ENCODE measurements around the gene ESPNL.

ESPNL gene

DNA sequence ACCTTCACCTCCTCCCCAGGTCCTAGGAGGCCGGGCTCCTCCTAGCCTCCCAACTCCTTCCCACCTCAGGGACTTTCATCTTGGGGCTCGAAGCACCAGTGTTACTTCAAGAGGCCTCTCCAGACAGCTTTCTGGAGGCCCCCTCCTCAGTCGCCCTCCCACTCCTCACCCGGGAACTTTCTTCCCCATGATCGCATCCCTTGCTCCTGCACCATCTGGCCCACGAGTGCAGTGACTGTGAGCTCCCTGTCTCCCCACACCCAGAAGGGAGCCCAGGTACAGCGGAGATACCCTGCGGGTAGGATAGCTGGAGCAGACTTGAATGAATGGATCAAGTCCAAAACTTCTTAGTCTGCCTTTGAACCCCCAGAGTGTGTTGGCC, 64.8 kb downstream of the ESPNL start:
- Histone ChIP-seq H3K27ac (ENCODE audit: low read depth, low read length) (no peak overlapping the region), H3K9me3 (ENCODE audit: control insufficient read depth in 5 of 5, low read length in 5 of 5) (no peaks in the 10 kb centered on the region), H3K4me1 (ENCODE audit: control insufficient read depth in 5 of 5, insufficient read depth in 5 of 5, low read length in 5 of 5) (peaks cover 3 to 36% (median 16%) of the 10 kb centered on the region in 5 donors), H3K4me3 (ENCODE audit: low read depth in 1 of 5, low read length in 5 of 5) (no peak overlapping the region), H3K27me3 (ENCODE audit: control insufficient read depth in 5 of 5, insufficient read depth in 4 of 5, low read length in 5 of 5) (peaks cover 16 to 37% (median 23%) of the 10 kb centered on the region in 5 donors), H3K9ac (ENCODE audit: low read length in 5 of 5) (no peak overlapping the region), H3K36me3 (ENCODE audit: control insufficient read depth in 5 of 5, insufficient read depth in 5 of 5, low read length in 5 of 5) (peaks cover 0 to 28% (median 14%) of the 10 kb centered on the region in 5 donors)

DNA sequence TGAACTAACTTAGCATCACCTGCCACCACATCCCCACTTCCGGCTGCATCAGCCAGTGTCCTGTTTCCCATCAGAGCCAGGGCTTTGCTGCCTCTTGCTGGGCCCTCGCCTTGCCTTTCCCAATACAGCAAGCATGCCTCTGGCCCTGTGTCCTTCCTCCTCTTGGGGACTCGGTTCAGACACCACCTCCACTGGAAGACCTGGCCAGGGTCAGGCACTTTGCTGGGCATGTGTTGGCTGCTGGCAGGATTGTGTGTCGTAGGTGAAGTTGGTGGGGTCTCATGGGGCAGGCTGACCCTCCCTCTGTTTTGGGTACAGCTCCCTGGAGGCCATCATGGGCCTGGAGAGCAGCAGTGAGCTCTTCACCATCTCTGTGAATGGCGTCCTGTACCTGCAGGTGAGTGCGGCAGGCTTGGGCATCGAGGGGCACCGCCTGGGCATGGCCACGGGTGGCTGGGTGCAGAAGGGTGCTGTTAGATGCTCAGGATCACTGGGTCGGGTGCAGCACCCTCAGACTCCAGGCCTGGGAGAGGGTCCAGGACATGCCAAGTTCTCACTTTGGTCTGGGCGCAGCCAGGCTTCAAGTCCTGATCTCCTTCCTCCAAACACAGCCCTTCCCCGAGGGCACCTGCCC, 65.3 kb downstream of the ESPNL start:
- no peak overlapping the region for H3K9ac ChIP-seq (ENCODE audit: low read length in 5 of 5)
- peaks cover 0 to 33% (median 18%) of the 10 kb centered on the region in 5 donors for H3K36me3 ChIP-seq (ENCODE audit: control insufficient read depth in 5 of 5, insufficient read depth in 5 of 5, low read length in 5 of 5)
- H3K9me3 ChIP-seq (ENCODE audit: control insufficient read depth in 5 of 5, low read length in 5 of 5) = no peaks in the 10 kb centered on the region
- H3K4me3 ChIP-seq (ENCODE audit: low read depth in 1 of 5, low read length in 5 of 5) = no peak overlapping the region
- H3K4me1 ChIP-seq (ENCODE audit: control insufficient read depth in 5 of 5, insufficient read depth in 5 of 5, low read length in 5 of 5) = peaks cover 5 to 41% (median 21%) of the 10 kb centered on the region in 5 donors
- peaks cover 11 to 32% (median 18%) of the 10 kb centered on the region in 5 donors for H3K27me3 ChIP-seq (ENCODE audit: control insufficient read depth in 5 of 5, insufficient read depth in 4 of 5, low read length in 5 of 5)
- no peak overlapping the region for H3K27ac ChIP-seq (ENCODE audit: low read depth, low read length)

DNA sequence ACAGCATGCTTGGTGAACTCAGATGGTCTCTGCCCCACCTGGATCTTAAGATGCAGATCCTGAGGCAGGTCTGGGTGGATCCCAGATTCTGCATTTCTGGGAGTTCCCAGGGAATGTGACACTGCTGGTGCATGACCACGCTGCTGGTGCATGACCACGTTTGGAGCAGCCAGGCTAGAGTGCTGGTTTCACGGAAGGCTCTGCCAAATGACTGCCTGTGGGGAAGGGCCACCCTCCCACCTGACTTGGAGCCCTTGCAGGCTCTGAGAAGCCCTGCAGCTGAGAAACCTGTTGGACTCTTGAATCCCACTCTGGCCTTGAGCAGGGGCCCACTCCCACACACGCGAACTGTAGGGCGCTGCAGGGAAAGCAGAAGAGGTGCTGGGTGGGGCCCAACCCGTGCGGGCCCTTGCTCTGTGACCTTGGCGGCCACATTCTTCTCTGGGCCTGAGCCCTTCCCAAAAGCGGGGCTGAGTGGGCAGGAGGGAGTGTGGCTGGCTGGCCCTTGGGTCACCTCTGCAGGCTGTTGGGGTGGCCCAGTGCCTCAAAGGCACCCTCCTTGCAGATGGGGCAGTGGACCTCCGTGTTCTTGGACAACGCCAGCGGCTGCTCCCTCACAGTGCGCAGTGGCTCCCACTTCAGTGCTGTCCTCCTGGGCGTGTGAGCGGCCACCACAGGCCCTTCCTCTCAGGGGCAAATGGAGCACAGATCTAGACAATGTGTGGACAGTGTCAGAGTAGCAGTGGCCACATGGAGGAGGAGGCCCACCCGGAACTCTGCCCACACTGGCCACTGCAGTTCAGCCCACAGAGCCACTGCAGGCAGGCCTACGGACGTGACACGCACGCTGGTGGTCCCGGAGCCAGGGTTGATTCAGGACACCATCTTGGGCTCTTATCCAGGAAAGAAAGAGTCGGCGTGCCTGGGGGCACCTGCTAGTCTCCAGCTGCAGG, 66.5 kb downstream of the ESPNL start:
- peaks cover 9 to 23% (median 14%) of the 10 kb centered on the region in 5 donors for H3K27me3 ChIP-seq (ENCODE audit: control insufficient read depth in 5 of 5, insufficient read depth in 4 of 5, low read length in 5 of 5)
- no peak overlapping the region for H3K4me3 ChIP-seq (ENCODE audit: low read depth in 1 of 5, low read length in 5 of 5)
- peaks cover 0 to 39% (median 24%) of the 10 kb centered on the region in 5 donors for H3K36me3 ChIP-seq (ENCODE audit: control insufficient read depth in 5 of 5, insufficient read depth in 5 of 5, low read length in 5 of 5)
- H3K4me1 ChIP-seq (ENCODE audit: control insufficient read depth in 5 of 5, insufficient read depth in 5 of 5, low read length in 5 of 5) = peaks cover 7 to 45% (median 24%) of the 10 kb centered on the region in 5 donors
- no peak overlapping the region for H3K9ac ChIP-seq (ENCODE audit: low read length in 5 of 5)
- no peaks in the 10 kb centered on the region for H3K9me3 ChIP-seq (ENCODE audit: control insufficient read depth in 5 of 5, low read length in 5 of 5)
- no peak overlapping the region for H3K27ac ChIP-seq (ENCODE audit: low read depth, low read length)

DNA sequence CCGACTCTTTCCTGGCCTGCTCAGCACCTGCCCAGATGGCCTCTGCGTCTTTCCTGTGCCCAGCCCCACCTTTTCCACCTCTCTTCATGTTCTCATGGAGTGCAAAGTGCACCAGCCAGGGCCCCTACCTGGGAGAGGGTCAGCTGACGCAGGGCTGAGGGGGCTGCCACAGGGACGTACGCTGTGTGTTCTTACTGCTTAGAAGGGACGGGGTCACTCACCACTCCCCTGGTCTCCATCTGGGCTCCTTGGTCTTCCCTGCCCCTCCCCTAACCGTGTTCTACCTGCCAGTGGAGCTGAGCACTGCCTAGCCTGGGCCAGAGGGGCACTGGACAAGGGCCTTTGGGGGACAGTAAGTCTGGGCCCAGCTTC, 67.2 kb downstream of the ESPNL start:
- Histone ChIP-seq H3K36me3 (ENCODE audit: control insufficient read depth in 5 of 5, insufficient read depth in 5 of 5, low read length in 5 of 5) (peaks cover 0 to 46% (median 31%) of the 10 kb centered on the region in 5 donors), H3K27me3 (ENCODE audit: control insufficient read depth in 5 of 5, insufficient read depth in 4 of 5, low read length in 5 of 5) (peaks cover 5 to 18% (median 13%) of the 10 kb centered on the region in 5 donors), H3K27ac (ENCODE audit: low read depth, low read length) (no peak overlapping the region), H3K4me3 (ENCODE audit: low read depth in 1 of 5, low read length in 5 of 5) (no peak overlapping the region), H3K4me1 (ENCODE audit: control insufficient read depth in 5 of 5, insufficient read depth in 5 of 5, low read length in 5 of 5) (peaks cover 7 to 45% (median 24%) of the 10 kb centered on the region in 5 donors), H3K9me3 (ENCODE audit: control insufficient read depth in 5 of 5, low read length in 5 of 5) (no peaks in the 10 kb centered on the region), H3K9ac (ENCODE audit: low read length in 5 of 5) (no peak overlapping the region)

DNA sequence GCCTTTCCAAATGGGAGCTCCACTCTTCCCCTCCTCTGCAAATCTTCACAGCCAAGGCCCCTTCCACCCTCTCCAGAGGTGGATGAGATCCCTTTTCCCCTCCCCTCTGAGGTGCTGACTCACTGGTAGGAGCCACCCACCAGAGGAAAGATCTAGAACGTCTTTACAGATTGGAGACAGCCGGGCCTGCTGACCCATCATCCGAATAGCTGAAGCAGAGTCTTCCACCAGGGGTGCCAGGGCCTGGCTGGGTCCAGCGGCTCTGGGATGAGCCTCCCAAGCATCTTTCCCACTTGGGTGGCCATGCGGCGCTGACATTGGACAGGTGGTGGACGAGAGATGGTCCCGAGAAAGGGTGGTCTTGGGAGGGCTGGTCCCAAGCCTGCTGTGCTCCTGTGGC, 67.6 kb downstream of the ESPNL start:
- Histone ChIP-seq H3K27ac (ENCODE audit: low read depth, low read length) (no peak overlapping the region), H3K9ac (ENCODE audit: low read length in 5 of 5) (no peak overlapping the region), H3K4me3 (ENCODE audit: low read depth in 1 of 5, low read length in 5 of 5) (no peak overlapping the region), H3K27me3 (ENCODE audit: control insufficient read depth in 5 of 5, insufficient read depth in 4 of 5, low read length in 5 of 5) (peaks cover 5 to 14% (median 10%) of the 10 kb centered on the region in 5 donors), H3K36me3 (ENCODE audit: control insufficient read depth in 5 of 5, insufficient read depth in 5 of 5, low read length in 5 of 5) (peaks cover 0 to 50% (median 35%) of the 10 kb centered on the region in 5 donors), H3K4me1 (ENCODE audit: control insufficient read depth in 5 of 5, insufficient read depth in 5 of 5, low read length in 5 of 5) (peaks cover 7 to 45% (median 24%) of the 10 kb centered on the region in 5 donors), H3K9me3 (ENCODE audit: control insufficient read depth in 5 of 5, low read length in 5 of 5) (no peaks in the 10 kb centered on the region)

DNA sequence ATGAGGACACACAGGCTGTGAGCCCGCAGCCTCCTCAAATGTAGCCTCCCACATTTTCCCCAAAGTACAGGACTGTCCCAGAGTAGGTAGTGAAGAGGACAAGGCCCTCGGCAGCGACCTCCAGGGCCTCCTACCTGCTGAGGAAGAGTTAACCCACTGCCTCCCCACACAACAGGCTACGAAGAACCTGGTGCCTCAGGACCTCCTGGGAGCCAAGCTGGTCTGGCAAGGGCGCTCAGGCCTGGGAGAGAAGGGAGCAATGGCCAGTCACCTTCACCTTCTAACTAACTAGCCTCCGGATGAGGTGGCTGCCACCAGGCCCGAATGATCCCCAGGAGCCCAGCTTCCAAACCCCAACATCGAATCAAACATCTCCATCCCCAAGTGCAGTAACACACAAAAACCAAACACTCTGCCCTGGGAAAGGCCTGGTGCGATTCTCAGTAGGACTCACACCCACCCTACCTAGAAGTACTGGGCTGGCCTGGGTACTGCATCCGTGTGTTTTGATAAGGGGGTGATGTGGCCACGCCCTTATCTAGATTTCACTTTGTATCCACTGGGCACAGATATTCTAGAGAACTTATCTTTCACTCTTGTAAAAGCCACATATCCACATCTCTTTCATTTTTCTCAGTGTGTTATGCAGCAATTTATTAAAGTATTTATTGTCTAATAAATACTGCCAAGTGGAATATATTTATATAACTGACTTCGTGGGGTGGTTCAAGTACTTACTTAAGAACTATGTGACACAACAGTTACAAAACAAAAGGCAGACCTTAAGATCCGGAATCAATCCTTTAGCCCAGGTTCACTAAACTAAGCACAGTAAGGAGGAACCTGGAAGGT, 68.3 kb downstream of the ESPNL start:
- Histone ChIP-seq H3K4me1 (ENCODE audit: control insufficient read depth in 5 of 5, insufficient read depth in 5 of 5, low read length in 5 of 5) (peaks cover 7 to 41% (median 23%) of the 10 kb centered on the region in 5 donors), H3K9me3 (ENCODE audit: control insufficient read depth in 5 of 5, low read length in 5 of 5) (no peaks in the 10 kb centered on the region), H3K27ac (ENCODE audit: low read depth, low read length) (peak overlapping the region; percentile 93), H3K9ac (ENCODE audit: low read length in 5 of 5) (no peak overlapping the region), H3K36me3 (ENCODE audit: control insufficient read depth in 5 of 5, insufficient read depth in 5 of 5, low read length in 5 of 5) (peaks cover 0 to 57% (median 42%) of the 10 kb centered on the region in 5 donors), H3K27me3 (ENCODE audit: control insufficient read depth in 5 of 5, insufficient read depth in 4 of 5, low read length in 5 of 5) (peaks cover 0 to 7% (median 3%) of the 10 kb centered on the region in 5 donors), H3K4me3 (ENCODE audit: low read depth in 1 of 5, low read length in 5 of 5) (no peak overlapping the region)

DNA sequence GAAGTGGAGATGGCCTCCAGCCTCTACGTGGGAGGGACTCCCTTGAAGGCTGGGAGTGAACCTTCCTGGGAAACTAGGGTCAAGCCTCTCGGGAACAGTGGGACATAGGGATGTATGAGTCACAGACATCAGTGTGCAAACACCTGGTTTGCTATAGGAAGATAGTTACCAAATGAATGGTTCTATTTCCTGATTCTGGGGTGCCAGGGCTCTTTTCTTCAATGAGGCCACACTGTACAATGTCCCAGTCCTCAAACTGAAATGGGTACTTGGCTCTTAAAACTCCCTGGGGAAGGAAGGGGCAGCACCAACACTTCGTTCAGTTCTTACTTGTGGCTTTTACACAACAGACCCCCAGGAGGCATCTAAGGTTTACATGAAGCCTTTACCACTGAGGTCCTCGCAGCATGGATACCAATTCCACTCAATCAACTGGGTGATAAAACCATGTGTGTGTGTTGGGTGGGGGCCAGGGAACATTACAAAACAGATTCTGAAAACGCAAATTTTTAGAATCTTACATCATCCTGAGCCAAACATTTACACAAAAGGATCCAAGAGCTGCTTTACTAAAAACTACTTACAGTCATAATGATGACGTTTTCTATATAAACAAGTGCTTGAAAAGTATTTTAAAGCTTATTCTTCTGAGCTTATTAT, 69.0 kb downstream of the ESPNL start:
- Histone ChIP-seq H3K9me3 (ENCODE audit: control insufficient read depth in 5 of 5, low read length in 5 of 5) (no peaks in the 10 kb centered on the region), H3K4me1 (ENCODE audit: control insufficient read depth in 5 of 5, insufficient read depth in 5 of 5, low read length in 5 of 5) (peaks cover 7 to 36% (median 19%) of the 10 kb centered on the region in 5 donors), H3K36me3 (ENCODE audit: control insufficient read depth in 5 of 5, insufficient read depth in 5 of 5, low read length in 5 of 5) (peaks cover 3 to 64% (median 49%) of the 10 kb centered on the region in 5 donors), H3K27ac (ENCODE audit: low read depth, low read length) (peak overlapping the region; percentile 93), H3K27me3 (ENCODE audit: control insufficient read depth in 5 of 5, insufficient read depth in 4 of 5, low read length in 5 of 5) (peaks cover 0 to 5% (median 2%) of the 10 kb centered on the region in 5 donors), H3K4me3 (ENCODE audit: low read depth in 1 of 5, low read length in 5 of 5) (no peak overlapping the region), H3K9ac (ENCODE audit: low read length in 5 of 5) (peak overlapping the region in 2 of 5 donors; percentile 11 to 22)

DNA sequence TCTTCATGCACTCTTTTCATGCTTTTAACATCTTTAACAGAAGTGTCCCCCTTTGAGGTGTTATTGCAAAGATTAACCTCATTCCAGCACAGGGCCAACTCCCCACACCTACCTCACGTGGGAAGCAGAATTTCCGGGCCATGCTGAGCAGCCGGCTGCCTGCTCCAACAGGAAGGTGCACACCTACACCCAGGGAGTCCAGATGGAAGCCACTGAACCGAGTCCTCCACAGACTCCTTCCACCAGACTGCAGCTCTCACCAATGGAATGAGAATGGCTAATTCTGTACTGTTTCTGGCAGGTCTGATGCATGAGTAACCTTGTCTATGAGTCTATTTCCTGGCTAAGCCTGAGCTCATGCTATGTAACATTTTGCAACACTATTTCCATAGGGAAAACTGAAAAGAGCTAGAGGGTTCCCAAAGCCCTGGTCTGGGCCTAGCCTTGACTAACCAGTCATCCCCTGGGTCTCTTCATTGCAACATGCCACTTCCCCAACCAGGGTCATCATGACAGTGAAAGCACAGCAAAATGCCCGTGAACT, 69.6 kb downstream of the ESPNL start:
- Histone ChIP-seq H3K9ac (ENCODE audit: low read length in 5 of 5) (peak overlapping the region in 2 of 5 donors; percentile 11 to 22), H3K4me3 (ENCODE audit: low read depth in 1 of 5, low read length in 5 of 5) (no peak overlapping the region), H3K27ac (ENCODE audit: low read depth, low read length) (peak overlapping the region; percentile 93), H3K4me1 (ENCODE audit: control insufficient read depth in 5 of 5, insufficient read depth in 5 of 5, low read length in 5 of 5) (peaks cover 7 to 35% (median 19%) of the 10 kb centered on the region in 5 donors), H3K27me3 (ENCODE audit: control insufficient read depth in 5 of 5, insufficient read depth in 4 of 5, low read length in 5 of 5) (peaks cover 0 to 3% (median 0%) of the 10 kb centered on the region in 5 donors), H3K9me3 (ENCODE audit: control insufficient read depth in 5 of 5, low read length in 5 of 5) (no peaks in the 10 kb centered on the region), H3K36me3 (ENCODE audit: control insufficient read depth in 5 of 5, insufficient read depth in 5 of 5, low read length in 5 of 5) (peaks cover 4 to 70% (median 55%) of the 10 kb centered on the region in 5 donors)
